Mesodermal cell (in vitro differentiated cells): ENCODE data around the gene UGGT2. TPM values are rescaled to one million over a fixed set of nuclear protein-coding genes. Genes with fewer than 3 reads are reported as not detected.

ENCODE experiments used
- H3K27ac ChIP-seq: 2 replicates; pipeline ENCODE4 v1.7.0; 2013; ENCODE audit warnings: mild to moderate bottlenecking, low read depth, low read length, moderate library complexity; ENCODE audit not compliant: severe bottlenecking
- H3K36me3 ChIP-seq: 2 replicates; pipeline ENCODE4 v1.7.1; 2013; ENCODE audit warnings: mild to moderate bottlenecking, low read length, moderate library complexity; ENCODE audit not compliant: control insufficient read depth, insufficient read depth
- H3K4me1 ChIP-seq: one replicate; pipeline ENCODE4 v1.7.1; 2013; ENCODE audit warnings: mild to moderate bottlenecking, low read length; ENCODE audit not compliant: insufficient read depth, control insufficient read depth, poor library complexity, severe bottlenecking
- H3K4me3 ChIP-seq: 2 replicates; pipeline ENCODE4 v1.7.0; 2013; ENCODE audit warnings: low read length, control low read depth, mild to moderate bottlenecking; ENCODE audit not compliant: insufficient read depth, poor library complexity, severe bottlenecking; ENCODE audit errors: extremely low read depth
- H3K9me3 ChIP-seq: 2 replicates; pipeline ENCODE4 v1.7.1; 2013; ENCODE audit warnings: mild to moderate bottlenecking, low read length, moderate library complexity; ENCODE audit not compliant: control insufficient read depth
- WGBS, 2 experiments: methylation state at CpG; one replicate each; pipeline ENCODE4 v1.1.5; 2013; ENCODE audit warnings: missing lambda C conversion rate in 2 of 2; ENCODE audit not compliant: insufficient coverage in 2 of 2; 5-methylcytosine and 5-hydroxymethylcytosine counted together
- polyA plus RNA-seq, 2 experiments: library from polyadenylated mRNA; stranded (reverse); fragments of 50-300 nt; gene quantifications; one replicate each; pipeline ENCODE4 v1.2.3, GENCODE V29; 2013

Gene UGGT2
- polyA plus RNA-seq (2013, experiment 1 of 2) = 38.5 TPM
- 42.8 TPM for polyA plus RNA-seq (2013, experiment 2 of 2)

GRCh38 chr13:96053003-96053703 lies at the start of gene UGGT2:
TSS of gene UGGT2 (minus strand) at chr13:96053401. CDS start at chr13:96053312, 89 bp downstream.
- Histone ChIP-seq H3K9me3 (no peaks in the 10 kb centered on the region), H3K27ac (peak within 1 kb of the TSS; percentile 81), H3K4me3 (peak within 1 kb of the TSS; percentile 79), H3K4me1 (no peaks in the 10 kb centered on the region), H3K36me3 (peaks cover 4% of the 10 kb centered on the region)
- WGBS, 2 experiments = 0 to 1% methylated on average over 51 to 63 of the region's 77 CpGs

GRCh38 chr13:96100457-96101220 lies 47.4 kb upstream of the UGGT2 start:
- Histone ChIP-seq H3K4me3 (no peak overlapping the region), H3K27ac (no peak overlapping the region), H3K4me1 (no peaks in the 10 kb centered on the region), H3K36me3 (no peaks in the 10 kb centered on the region), H3K9me3 (no peaks in the 10 kb centered on the region)
- WGBS, 2 experiments = 80% methylated on average over 2 of the region's 4 CpGs

- no peaks in the 10 kb centered on the region for H3K4me1 ChIP-seq
- no peak overlapping the region for H3K27ac ChIP-seq
- H3K4me3 ChIP-seq = no peak overlapping the region
- no peaks in the 10 kb centered on the region for H3K9me3 ChIP-seq
- H3K36me3 ChIP-seq = no peaks in the 10 kb centered on the region
Observed at GRCh38 chr13:96093296-96094006, 40.2 kb upstream of the UGGT2 start.

- H3K9me3 ChIP-seq = no peaks in the 10 kb centered on the region
- no peaks in the 10 kb centered on the region for H3K36me3 ChIP-seq
- no peaks in the 10 kb centered on the region for H3K4me1 ChIP-seq
- H3K4me3 ChIP-seq = peak overlapping the region; percentile 31
- WGBS, 2 experiments = 0 to 1% methylated on average over 36 to 47 of the region's 57 CpGs
- no peak overlapping the region for H3K27ac ChIP-seq
Observed at GRCh38 chr13:96091164-96092117, 38.2 kb upstream of the UGGT2 start.

GRCh38 chr13:96090240-96091101 lies 37.3 kb upstream of the UGGT2 start:
- WGBS, 2 experiments = 0 to 1% methylated on average over 97 to 102 of the region's 133 CpGs
- H3K9me3 ChIP-seq = no peaks in the 10 kb centered on the region
- H3K27ac ChIP-seq = no peak overlapping the region
- no peaks in the 10 kb centered on the region for H3K4me1 ChIP-seq
- H3K4me3 ChIP-seq = peak overlapping the region; percentile 44
- H3K36me3 ChIP-seq = no peaks in the 10 kb centered on the region

GRCh38 chr13:96089749-96090239 lies 36.6 kb upstream of the UGGT2 start, which contains the start of gene HS6ST3:
TSS of gene HS6ST3 (plus strand) at chr13:96090107.
- WGBS, 2 experiments = 1% methylated on average over 34 of the region's 35 CpGs
- Histone ChIP-seq H3K4me1 (no peaks in the 10 kb centered on the region), H3K27ac (no peak within 1 kb of the TSS)

GRCh38 chr13:96089139-96089538 lies 35.9 kb upstream of the UGGT2 start:
- no peaks in the 10 kb centered on the region for H3K4me1 ChIP-seq
- 64 to 80% methylated on average over 1 to 2 of the region's 4 CpGs for WGBS, 2 experiments
- H3K9me3 ChIP-seq = no peaks in the 10 kb centered on the region
- H3K27ac ChIP-seq = no peak overlapping the region
- H3K4me3 ChIP-seq = no peak overlapping the region
- no peaks in the 10 kb centered on the region for H3K36me3 ChIP-seq

More at GRCh38 chr13:96089749-96090239, 36.6 kb upstream of the UGGT2 start, which contains the start of gene HS6ST3:
- H3K4me3 ChIP-seq = peak within 1 kb of the TSS; percentile 44
- no peaks in the 10 kb centered on the region for H3K36me3 ChIP-seq
- no peaks in the 10 kb centered on the region for H3K9me3 ChIP-seq

GRCh38 chr13:96086736-96087135 lies 33.5 kb upstream of the UGGT2 start:
- no peak overlapping the region for H3K4me3 ChIP-seq
- WGBS, 2 experiments = no CpG with 5 or more reads among the region's 1 CpG
- H3K36me3 ChIP-seq = no peaks in the 10 kb centered on the region
- no peaks in the 10 kb centered on the region for H3K9me3 ChIP-seq
- no peak overlapping the region for H3K27ac ChIP-seq
- no peaks in the 10 kb centered on the region for H3K4me1 ChIP-seq

GRCh38 chr13:96082640-96083039 lies 29.4 kb upstream of the UGGT2 start:
- Histone ChIP-seq H3K36me3 (no peaks in the 10 kb centered on the region), H3K4me1 (no peaks in the 10 kb centered on the region), H3K27ac (no peak overlapping the region), H3K4me3 (no peak overlapping the region), H3K9me3 (no peaks in the 10 kb centered on the region)
